Mesenchymal stem cell (in vitro differentiated cells and primary cell): Measurements from ENCODE around the gene SMC3.
"Not testable (repeated sequence)": the region's sequence is repeated elsewhere in the genome, so short reads cannot be mapped to it uniquely, and the experiment has no call there.

Experiments used
- DNase-seq: peaks from one replicate; pipeline ENCODE4 v3.0.0-alpha.2; 2013
- H2AFZ ChIP-seq: one replicate; pipeline ENCODE4 v1.6.1; 2013; ENCODE audit warnings: low read depth, mild to moderate bottlenecking, control low read depth, inconsistent platforms, low read length, moderate library complexity
- H2AK5ac ChIP-seq: 2 replicates; pipeline ENCODE4 v1.6.1; 2013; ENCODE audit warnings: low read length, moderate library complexity, mild to moderate bottlenecking, inconsistent platforms; ENCODE audit not compliant: severe bottlenecking
- H2BK120ac ChIP-seq: one replicate; pipeline ENCODE4 v1.6.1; 2013; ENCODE audit warnings: low read depth, mild to moderate bottlenecking, inconsistent platforms, low read length, moderate library complexity
- H2BK12ac ChIP-seq, 2 experiments: one replicate each; pipeline ENCODE4 v1.6.1; 2013; ENCODE audit warnings: inconsistent platforms in 2 of 2, low read length in 2 of 2, mild to moderate bottlenecking in 2 of 2, moderate library complexity in 2 of 2, control low read depth in 1 of 2
- H2BK15ac ChIP-seq: one replicate; pipeline ENCODE4 v1.6.1; 2013; ENCODE audit warnings: mild to moderate bottlenecking, low read depth, inconsistent platforms; ENCODE audit not compliant: poor library complexity, severe bottlenecking
- H2BK5ac ChIP-seq: 2 replicates; pipeline ENCODE4 v1.6.1; 2013; ENCODE audit warnings: low read depth, mild to moderate bottlenecking, low read length, control low read depth, inconsistent platforms; ENCODE audit not compliant: poor library complexity, severe bottlenecking
- H3K14ac ChIP-seq, 2 experiments: one replicate each; pipeline ENCODE4 v1.6.1; 2013; ENCODE audit warnings: inconsistent platforms in 2 of 2, low read length in 2 of 2, control low read depth in 1 of 2, mild to moderate bottlenecking in 1 of 2, moderate library complexity in 1 of 2
- H3K18ac ChIP-seq, 2 experiments: one replicate each; pipeline ENCODE4 v1.6.1; 2013; ENCODE audit warnings: inconsistent platforms in 2 of 2, low read length in 2 of 2, control low read depth in 1 of 2, low read depth in 1 of 2, mild to moderate bottlenecking in 1 of 2
- H3K23ac ChIP-seq, 2 experiments: one replicate each; pipeline ENCODE4 v1.6.1; 2013; ENCODE audit warnings: inconsistent platforms in 2 of 2, low read length in 2 of 2, mild to moderate bottlenecking in 2 of 2, moderate library complexity in 2 of 2, control low read depth in 1 of 2
- H3K27ac ChIP-seq: 2 replicates; pipeline ENCODE4 v1.5.1; 2013; ENCODE audit warnings: mild to moderate bottlenecking, moderate library complexity, low read length, control low read depth, inconsistent platforms; ENCODE audit not compliant: poor library complexity, severe bottlenecking
- H3K27me3 ChIP-seq, 2 experiments: 2 replicates each; pipeline versions ENCODE4 v1.6.1 to v1.7.0; 2013; ENCODE audit warnings: low read length in 2 of 2, mild to moderate bottlenecking in 2 of 2, moderate library complexity in 2 of 2, control low read depth in 1 of 2, inconsistent platforms in 1 of 2; ENCODE audit not compliant: control insufficient read depth in 1 of 2, insufficient read depth in 1 of 2
- H3K36me3 ChIP-seq, 2 experiments: 2 replicates each; pipeline versions ENCODE4 v1.6.1 to v1.7.0; 2013; ENCODE audit warnings: low read length in 2 of 2, control low read depth in 1 of 2, inconsistent platforms in 1 of 2, low read depth in 1 of 2, mild to moderate bottlenecking in 1 of 2; ENCODE audit not compliant: insufficient read depth in 2 of 2, control insufficient read depth in 1 of 2
- H3K4ac ChIP-seq, 2 experiments: one replicate each; pipeline ENCODE4 v1.6.1; 2013; ENCODE audit warnings: inconsistent platforms in 2 of 2, low read length in 2 of 2, mild to moderate bottlenecking in 2 of 2, moderate library complexity in 2 of 2, control low read depth in 1 of 2, low read depth in 1 of 2
- H3K4me1 ChIP-seq: 2 replicates; pipeline ENCODE4 v1.6.1; 2013; ENCODE audit warnings: low read depth, low read length, control low read depth; ENCODE audit not compliant: control insufficient read depth, insufficient read depth
- H3K4me2 ChIP-seq: 2 replicates; pipeline ENCODE4 v1.6.1; 2013; ENCODE audit warnings: low read length, mild to moderate bottlenecking, inconsistent platforms; ENCODE audit not compliant: poor library complexity, severe bottlenecking
- H3K4me3 ChIP-seq, 2 experiments: 2 replicates each; pipeline versions ENCODE4 v1.5.1 to v1.7.0; 2013; ENCODE audit warnings: low read length in 2 of 2, mild to moderate bottlenecking in 2 of 2, control low read depth in 1 of 2, low read depth in 1 of 2; ENCODE audit not compliant: insufficient read depth in 1 of 2
- H3K79me1 ChIP-seq: replicated peaks from 2 replicates; pipeline ENCODE4 v1.6.1; 2013; ENCODE audit warnings: mild to moderate bottlenecking, control low read depth, low read length, inconsistent platforms; ENCODE audit not compliant: poor library complexity, severe bottlenecking
- H3K9ac ChIP-seq: 2 replicates; pipeline ENCODE4 v1.7.0; 2013; ENCODE audit warnings: mild to moderate bottlenecking, low read length, moderate library complexity
- H3K9me3 ChIP-seq: 2 replicates; pipeline ENCODE4 v1.7.0; 2013; ENCODE audit warnings: mild to moderate bottlenecking, low read length; ENCODE audit not compliant: control insufficient read depth
- H4K8ac ChIP-seq: one replicate; pipeline ENCODE4 v1.6.1; 2013; ENCODE audit warnings: inconsistent platforms, mild to moderate bottlenecking, low read length, moderate library complexity
- H4K91ac ChIP-seq: one replicate; pipeline ENCODE4 v1.6.1; 2013; ENCODE audit warnings: mild to moderate bottlenecking, low read length, inconsistent platforms
- WGBS: methylation state at CpG from one replicate; pipeline ENCODE4 v1.1.7; 2013; ENCODE audit warnings: mixed read lengths; 5-methylcytosine and 5-hydroxymethylcytosine counted together

The SMC3 gene

DNA sequence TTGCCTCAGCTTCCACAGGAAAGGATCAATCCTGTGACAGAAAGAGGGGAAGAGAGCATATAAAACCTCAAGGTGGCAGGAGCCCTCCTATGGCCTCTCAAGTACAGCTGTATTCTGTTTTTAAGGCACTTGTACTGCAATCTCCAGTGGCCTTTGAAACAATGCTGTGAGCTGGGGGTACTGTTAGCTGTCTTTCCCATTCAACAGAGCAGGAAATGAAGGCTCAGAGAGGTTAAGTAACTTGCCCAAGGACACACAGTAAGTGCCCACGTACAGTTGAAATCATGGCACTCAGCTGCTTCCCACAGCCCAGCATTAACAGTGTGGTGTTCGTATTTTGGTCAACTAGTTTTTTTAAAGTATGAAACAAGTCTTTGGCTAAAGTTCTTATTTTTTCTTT is 35.8 kb upstream of the SMC3 start:
- no peaks in the 10 kb centered on the region for H3K27me3 ChIP-seq
- 92% methylated on average over 1 of the region's 2 CpGs for WGBS
- H3K79me1 ChIP-seq = peaks cover 1% of the 10 kb centered on the region

DNA sequence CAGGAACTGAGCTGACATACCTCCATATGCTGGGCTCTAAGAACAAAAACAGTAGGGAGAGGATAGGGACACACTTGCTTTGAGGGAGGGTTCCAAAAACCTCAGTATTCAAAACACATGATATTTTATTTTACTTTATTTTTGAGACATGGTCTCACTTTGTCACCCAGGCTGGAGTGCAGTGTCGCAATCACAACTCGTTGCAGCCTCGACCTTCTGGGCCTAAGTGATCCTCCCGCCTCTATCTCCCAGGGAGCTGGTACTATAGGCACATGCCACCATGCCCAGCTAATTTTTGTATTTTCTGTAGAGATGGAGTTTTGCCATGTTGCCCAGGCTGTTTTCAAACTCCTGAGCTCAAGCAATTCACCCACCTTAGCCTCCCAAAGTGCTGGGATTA is 34.9 kb upstream of the SMC3 start:
- not testable (repeated sequence) for H2AK5ac ChIP-seq, H2BK5ac ChIP-seq, H2AFZ ChIP-seq, H2BK120ac ChIP-seq, H3K36me3 ChIP-seq, DNase-seq, H3K27me3 ChIP-seq, H4K8ac ChIP-seq, H2BK12ac ChIP-seq, H3K9me3 ChIP-seq, H3K4me2 ChIP-seq, H4K91ac ChIP-seq, H3K27ac ChIP-seq, H3K79me1 ChIP-seq, H3K4me3 ChIP-seq, H3K18ac ChIP-seq, H3K23ac ChIP-seq, H3K14ac ChIP-seq, H3K4ac ChIP-seq, H2BK15ac ChIP-seq, H3K9ac ChIP-seq
- H3K4me1 ChIP-seq = peaks cover 22% of the 10 kb centered on the region
- WGBS = 63% methylated on average over 3 of the region's 4 CpGs

More for the DNA sequence above, 35.8 kb upstream of the SMC3 start:
- no peak overlapping the region for H2BK12ac ChIP-seq
- no peak overlapping the region for H4K91ac ChIP-seq
- H2BK5ac ChIP-seq = no peak overlapping the region
- peak overlapping the region; percentile 49 for H2AK5ac ChIP-seq
- no peak overlapping the region for H3K23ac ChIP-seq
- H2AFZ ChIP-seq = no peak overlapping the region
- no peak overlapping the region for H2BK15ac ChIP-seq
- no peak overlapping the region for H3K9ac ChIP-seq
- no peak overlapping the region for H3K18ac ChIP-seq
- H2BK120ac ChIP-seq = no peak overlapping the region
- no peak overlapping the region for H4K8ac ChIP-seq
- H3K4ac ChIP-seq = no peak overlapping the region
- H3K4me1 ChIP-seq = peaks cover 23% of the 10 kb centered on the region
- H3K27ac ChIP-seq = no peak overlapping the region
- H3K36me3 ChIP-seq = peaks cover 0 to 3% of the 10 kb centered on the region in 2 experiments
- H3K9me3 ChIP-seq = no peaks in the 10 kb centered on the region
- no peak overlapping the region for H3K4me3 ChIP-seq
- H3K14ac ChIP-seq = no peak overlapping the region
- DNase-seq = no peak
- H3K4me2 ChIP-seq = no peak overlapping the region

DNA sequence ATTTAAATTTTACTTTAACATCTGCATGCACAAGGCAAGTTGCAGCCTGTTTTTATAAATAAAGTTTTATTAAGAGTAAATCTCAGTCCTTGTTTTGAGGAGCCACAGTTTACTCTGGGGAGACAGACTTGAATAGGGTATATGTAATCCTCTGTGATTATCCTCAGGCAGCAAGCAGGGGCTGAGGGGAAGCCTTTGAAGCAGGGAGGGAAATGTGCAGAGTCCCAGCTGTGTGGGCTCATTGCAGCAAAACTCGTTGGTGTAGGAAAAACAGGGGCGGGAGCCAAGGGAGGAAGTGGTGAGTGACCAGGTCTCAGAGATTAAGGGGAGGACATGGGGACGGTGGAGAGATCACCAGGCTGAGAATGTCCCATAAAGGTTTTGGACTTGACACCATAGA is 34.3 kb upstream of the SMC3 start:
- H4K8ac ChIP-seq = no peak overlapping the region
- H3K27me3 ChIP-seq = no peaks in the 10 kb centered on the region
- WGBS = 15% methylated on average over 3 of the region's 3 CpGs
- H3K4me3 ChIP-seq = no peak overlapping the region
- H3K4me2 ChIP-seq = no peak overlapping the region
- H3K9ac ChIP-seq = no peak overlapping the region
- no peaks in the 10 kb centered on the region for H3K79me1 ChIP-seq
- no peak overlapping the region for H2BK120ac ChIP-seq
- H4K91ac ChIP-seq = no peak overlapping the region
- no peak overlapping the region for H2AFZ ChIP-seq
- no peaks in the 10 kb centered on the region for H3K9me3 ChIP-seq
- H3K4me1 ChIP-seq = peaks cover 20% of the 10 kb centered on the region
- no peak overlapping the region for H3K14ac ChIP-seq
- peak overlapping the region; percentile 15 for H2AK5ac ChIP-seq
- H2BK15ac ChIP-seq = no peak overlapping the region
- H2BK5ac ChIP-seq = no peak overlapping the region
- H3K4ac ChIP-seq = no peak overlapping the region
- no peak overlapping the region for H2BK12ac ChIP-seq
- H3K36me3 ChIP-seq = no peaks in the 10 kb centered on the region
- no peak overlapping the region for H3K18ac ChIP-seq
- no peak for DNase-seq
- no peak overlapping the region for H3K23ac ChIP-seq
- H3K27ac ChIP-seq = no peak overlapping the region

DNA sequence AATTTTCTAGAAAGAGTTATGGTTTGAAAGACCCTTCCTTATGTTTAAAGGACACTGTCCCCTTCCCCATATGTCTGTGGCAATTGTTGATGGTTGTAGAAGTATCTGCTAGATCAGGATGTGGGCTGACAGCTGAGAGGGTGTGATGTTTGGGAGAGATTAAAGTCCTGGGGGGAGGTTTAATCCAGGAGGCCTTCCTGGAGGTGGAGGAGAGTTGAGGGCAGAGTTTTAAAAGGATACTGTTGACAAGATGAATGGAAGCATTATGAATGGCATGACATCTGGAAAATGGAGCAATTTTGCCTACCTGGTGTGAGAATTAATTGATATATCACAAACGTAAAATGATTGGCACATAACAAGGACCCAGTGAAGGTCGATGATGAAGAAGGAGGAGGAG is 32.9 kb upstream of the SMC3 start:
- Histone ChIP-seq H2BK120ac (no peak overlapping the region), H3K14ac (no peak overlapping the region), H3K27me3 (no peaks in the 10 kb centered on the region), H3K4me3 (no peak overlapping the region), H2AFZ (no peak overlapping the region), H3K9ac (no peak overlapping the region), H3K79me1 (no peaks in the 10 kb centered on the region), H3K4ac (no peak overlapping the region), H4K8ac (no peak overlapping the region), H2AK5ac (no peak overlapping the region), H3K4me2 (no peak overlapping the region), H2BK12ac (no peak overlapping the region), H3K9me3 (no peaks in the 10 kb centered on the region), H3K4me1 (peaks cover 16% of the 10 kb centered on the region), H2BK15ac (no peak overlapping the region), H3K18ac (no peak overlapping the region), H3K27ac (no peak overlapping the region), H2BK5ac (no peak overlapping the region), H3K36me3 (no peaks in the 10 kb centered on the region), H4K91ac (no peak overlapping the region), H3K23ac (no peak overlapping the region)
- WGBS = 97% methylated on average over 2 of the region's 2 CpGs
- DNase-seq = no peak
